GM18499 (cell line): ENCODE measurements around the gene YPEL4.

Source experiments
- ATAC-seq: cut with Tn5 transposase; IDR thresholded peaks from one replicate; pipeline ENCODE4 v1.9.1; 2021; ENCODE audit warnings: moderate number of reproducible peaks; ENCODE audit not compliant: insufficient read depth, unreplicated experiment

Gene YPEL4

GRCh38 chr11:57597461-57597915, 52.2 kb downstream of the YPEL4 start, which contains the start of gene SERPING1:
Gene SERPING1, plus strand, starts transcription at chr11:57597685. Its CDS starts 586 bp downstream, at chr11:57598271.
- ATAC-seq = no peak

GRCh38 chr11:57596266-57596885, 53.3 kb downstream of the YPEL4 start:
- ATAC-seq = no peak
